Measurements from ENCODE around the gene PIM2.
A peak's percentile ranks its signal among the peaks of the same experiment; 100 is the strongest.
"Not testable (repeated sequence)": the region's sequence is repeated elsewhere in the genome, so short reads cannot be mapped to it uniquely, and the experiment has no call there.

Gene PIM2

DNA sequence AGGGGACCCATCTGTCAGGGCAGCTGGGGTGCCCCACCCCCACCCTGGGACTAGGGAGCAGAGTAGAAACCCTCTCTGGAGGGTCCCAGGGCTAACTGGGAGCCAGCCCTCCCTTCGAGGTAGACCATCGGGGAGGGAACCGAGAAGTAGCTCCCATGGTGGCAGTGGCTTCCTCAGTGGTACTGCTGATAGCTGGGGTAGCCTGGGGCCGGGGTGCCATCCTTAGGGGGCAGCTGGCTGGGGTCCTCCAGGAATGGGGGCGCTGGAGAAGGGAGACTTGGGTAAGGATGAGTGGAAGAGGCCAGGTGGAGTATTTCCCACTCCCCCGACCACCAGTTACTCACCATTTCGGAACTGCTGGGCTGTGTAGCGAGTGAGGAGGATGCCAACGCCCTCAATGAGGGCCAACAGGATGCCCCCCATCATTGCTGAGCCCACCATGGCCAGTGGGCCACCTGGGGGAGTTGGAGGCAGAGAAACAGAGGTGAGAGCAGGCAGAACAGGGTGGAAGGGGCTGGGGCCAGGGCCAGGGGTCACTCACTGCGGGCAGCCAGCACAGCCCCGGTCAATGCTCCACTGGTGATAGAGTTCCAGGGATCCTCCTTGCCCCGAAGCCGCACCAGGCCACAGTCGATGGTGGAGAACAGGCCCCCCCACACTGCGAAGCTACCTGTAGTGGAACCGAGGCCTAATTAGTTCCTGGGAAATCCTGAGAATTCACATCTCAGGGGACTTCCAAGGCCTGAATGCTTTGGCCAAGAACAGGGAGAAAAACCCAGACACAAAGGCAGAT lies 25.1 kb downstream of the PIM2 start:
- Histone ChIP-seq H3K4me3 (ENCODE audit: low read depth, low read length) (no peak overlapping the region), H3K27ac (ENCODE audit: low read depth, low read length) (no peak overlapping the region), H3K27me3 (ENCODE audit: insufficient read depth, low read length) (no peaks in the 10 kb centered on the region), H2AFZ (ENCODE audit: low read length, unreplicated experiment) (no peak overlapping the region), H3K79me2 (ENCODE audit: control insufficient read depth, insufficient read depth, low read length, unreplicated experiment) (peaks cover 17% of the 10 kb centered on the region), H3K4me1 (ENCODE audit: control insufficient read depth, insufficient read depth, low read length, unreplicated experiment) (peaks cover 6% of the 10 kb centered on the region), H3K36me3 (ENCODE audit: insufficient read depth, low read length) (no peaks in the 10 kb centered on the region)

DNA sequence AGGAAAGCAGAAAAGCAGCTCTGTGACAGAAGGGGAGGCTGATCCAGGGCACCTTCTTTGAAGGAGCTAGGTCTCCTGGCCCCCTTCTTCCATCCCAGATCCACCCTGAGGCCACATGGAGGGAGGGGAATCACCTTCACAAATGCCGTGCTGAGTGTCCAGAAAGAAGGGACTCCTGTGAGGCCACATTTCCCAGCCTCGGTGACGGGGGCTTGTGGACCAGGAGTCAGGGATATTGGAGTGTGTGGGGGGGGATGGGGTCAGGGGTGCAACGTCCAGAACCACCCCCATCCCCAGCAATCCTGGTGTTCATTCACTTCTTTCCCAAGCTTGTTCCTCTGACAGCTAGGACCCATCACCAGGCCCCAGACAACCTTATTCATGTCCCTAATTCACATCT lies 25.9 kb downstream of the PIM2 start:
- Histone ChIP-seq H2AFZ (ENCODE audit: low read length, unreplicated experiment) (no peak overlapping the region), H3K79me2 (ENCODE audit: control insufficient read depth, insufficient read depth, low read length, unreplicated experiment) (peaks cover 17% of the 10 kb centered on the region), H3K4me1 (ENCODE audit: control insufficient read depth, insufficient read depth, low read length, unreplicated experiment) (peaks cover 6% of the 10 kb centered on the region), H3K36me3 (ENCODE audit: insufficient read depth, low read length) (no peaks in the 10 kb centered on the region), H3K27me3 (ENCODE audit: insufficient read depth, low read length) (no peaks in the 10 kb centered on the region), H3K27ac (ENCODE audit: low read depth, low read length) (no peak overlapping the region), H3K4me3 (ENCODE audit: low read depth, low read length) (no peak overlapping the region)

DNA sequence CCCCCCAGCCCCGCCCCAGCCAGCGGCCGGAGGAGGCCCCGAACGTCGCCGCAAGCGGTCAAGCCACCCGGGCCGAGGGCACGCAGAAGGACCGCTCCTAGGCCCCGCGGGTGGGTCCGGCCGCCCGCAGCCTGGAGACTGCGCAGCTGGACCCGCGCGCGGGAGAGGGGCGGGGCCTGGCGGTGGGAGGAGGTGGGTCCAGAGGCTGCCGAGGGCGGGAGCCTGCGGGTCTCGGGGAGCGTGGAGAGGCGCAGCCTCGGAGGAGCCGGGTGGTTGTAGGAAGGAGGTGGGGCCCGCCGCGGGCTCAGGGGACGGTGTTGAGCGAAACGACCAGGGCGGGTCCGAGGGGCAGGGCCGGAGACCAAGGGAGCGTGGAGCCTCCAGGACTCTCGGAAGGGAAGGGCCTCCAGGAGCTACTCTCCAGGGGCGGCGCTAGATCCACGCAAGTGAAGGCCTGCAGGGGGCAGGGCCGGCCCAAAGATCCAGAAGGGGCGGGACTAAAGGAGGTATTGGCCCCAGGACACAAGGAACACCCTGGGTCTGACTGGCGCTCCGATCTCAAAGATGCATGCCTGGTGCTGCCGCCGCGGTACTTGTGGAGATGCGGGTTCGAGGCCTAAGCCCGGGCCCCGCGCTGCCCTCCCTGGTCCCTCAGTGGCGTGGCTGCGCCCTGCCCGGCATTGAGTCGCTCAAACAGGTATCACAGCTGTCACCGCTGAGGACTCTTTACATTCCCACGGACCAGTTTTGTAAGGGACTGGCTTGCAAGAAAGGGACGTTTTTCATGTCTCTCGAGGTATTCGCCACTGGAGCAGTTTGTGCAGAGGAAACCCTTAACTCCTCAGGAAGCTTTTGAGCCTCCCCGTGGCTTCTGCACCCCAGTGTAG lies 27.2 kb downstream of the PIM2 start:
- peaks cover 5% of the 10 kb centered on the region for H3K4me1 ChIP-seq (ENCODE audit: control insufficient read depth, insufficient read depth, low read length, unreplicated experiment)
- peaks cover 13% of the 10 kb centered on the region for H3K79me2 ChIP-seq (ENCODE audit: control insufficient read depth, insufficient read depth, low read length, unreplicated experiment)
- H3K27ac ChIP-seq (ENCODE audit: low read depth, low read length): no peak overlapping the region
- peak overlapping the region; percentile 84 for H3K4me3 ChIP-seq (ENCODE audit: low read depth, low read length)
- peak overlapping the region; percentile 25 for H2AFZ ChIP-seq (ENCODE audit: low read length, unreplicated experiment)
- no peaks in the 10 kb centered on the region for H3K27me3 ChIP-seq (ENCODE audit: insufficient read depth, low read length)
- H3K36me3 ChIP-seq (ENCODE audit: insufficient read depth, low read length): no peaks in the 10 kb centered on the region

DNA sequence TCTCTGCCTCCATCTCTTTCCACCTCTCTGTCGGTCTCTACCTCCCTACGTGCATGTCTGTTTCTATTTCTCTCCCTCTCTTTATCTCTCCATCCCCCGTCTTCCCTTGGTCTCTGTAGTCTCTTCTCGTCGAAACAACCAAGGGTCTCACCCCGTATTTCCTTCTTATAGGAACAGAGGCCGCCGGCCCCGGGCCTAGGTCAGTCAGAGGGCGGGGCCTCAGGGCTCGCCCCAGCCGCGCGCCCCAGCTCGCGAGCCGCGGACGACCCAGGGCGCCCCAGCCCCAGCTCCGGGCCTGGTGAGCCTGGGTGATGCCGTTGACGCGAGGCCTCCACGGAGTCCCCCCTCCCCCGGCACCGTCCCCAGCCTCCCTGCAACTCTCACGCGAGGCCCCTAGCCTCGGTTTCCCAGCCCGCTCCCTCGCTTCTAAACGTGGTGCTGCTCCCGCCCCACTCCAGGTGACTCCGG lies 27.9 kb downstream of the PIM2 start:
- H3K79me2 ChIP-seq (ENCODE audit: control insufficient read depth, insufficient read depth, low read length, unreplicated experiment): peaks cover 8% of the 10 kb centered on the region
- H3K4me1 ChIP-seq (ENCODE audit: control insufficient read depth, insufficient read depth, low read length, unreplicated experiment): peaks cover 3% of the 10 kb centered on the region
- peak overlapping the region; percentile 6 for H2AFZ ChIP-seq (ENCODE audit: low read length, unreplicated experiment)
- H3K27ac ChIP-seq (ENCODE audit: low read depth, low read length): no peak overlapping the region
- H3K36me3 ChIP-seq (ENCODE audit: insufficient read depth, low read length): no peaks in the 10 kb centered on the region
- no peaks in the 10 kb centered on the region for H3K27me3 ChIP-seq (ENCODE audit: insufficient read depth, low read length)
- peak overlapping the region; percentile 84 for H3K4me3 ChIP-seq (ENCODE audit: low read depth, low read length)

DNA sequence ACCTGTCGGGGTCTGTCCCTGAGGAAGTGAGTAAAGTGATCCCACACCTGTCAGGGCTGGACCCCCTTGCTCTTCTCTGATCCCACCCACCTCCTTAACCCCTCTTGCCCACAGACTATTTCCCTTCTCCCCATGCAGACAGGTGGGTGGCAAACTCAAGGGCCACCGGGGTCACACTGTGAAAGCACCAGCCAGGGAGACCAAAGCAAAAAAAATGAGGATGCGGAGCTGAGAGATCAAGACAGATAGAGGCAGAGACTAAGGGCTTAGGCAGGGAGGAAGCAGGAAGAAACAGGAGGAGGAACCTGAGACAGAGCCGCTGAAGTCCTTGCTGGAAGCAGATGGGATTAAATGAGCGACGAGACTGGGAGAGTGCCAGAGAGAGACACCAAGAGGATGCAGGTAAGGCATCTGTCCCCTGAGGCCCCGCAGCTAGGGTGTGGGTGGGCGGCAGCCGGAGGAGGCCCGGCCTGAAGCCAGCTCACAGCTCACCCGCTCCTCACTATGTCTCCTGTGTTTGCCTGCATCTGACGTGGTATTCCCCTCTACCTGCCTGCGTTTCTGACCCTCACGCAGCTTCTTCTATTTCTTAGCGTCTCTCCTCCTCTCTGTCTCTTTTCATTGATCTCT lies 28.4 kb downstream of the PIM2 start:
- peaks cover 3% of the 10 kb centered on the region for H3K4me1 ChIP-seq (ENCODE audit: control insufficient read depth, insufficient read depth, low read length, unreplicated experiment)
- H3K27me3 ChIP-seq (ENCODE audit: insufficient read depth, low read length): no peaks in the 10 kb centered on the region
- no peaks in the 10 kb centered on the region for H3K36me3 ChIP-seq (ENCODE audit: insufficient read depth, low read length)
- peak overlapping the region; percentile 84 for H3K4me3 ChIP-seq (ENCODE audit: low read depth, low read length)
- no peak overlapping the region for H3K27ac ChIP-seq (ENCODE audit: low read depth, low read length)
- peaks cover 4% of the 10 kb centered on the region for H3K79me2 ChIP-seq (ENCODE audit: control insufficient read depth, insufficient read depth, low read length, unreplicated experiment)
- H2AFZ ChIP-seq (ENCODE audit: low read length, unreplicated experiment): peak overlapping the region; percentile 6

DNA sequence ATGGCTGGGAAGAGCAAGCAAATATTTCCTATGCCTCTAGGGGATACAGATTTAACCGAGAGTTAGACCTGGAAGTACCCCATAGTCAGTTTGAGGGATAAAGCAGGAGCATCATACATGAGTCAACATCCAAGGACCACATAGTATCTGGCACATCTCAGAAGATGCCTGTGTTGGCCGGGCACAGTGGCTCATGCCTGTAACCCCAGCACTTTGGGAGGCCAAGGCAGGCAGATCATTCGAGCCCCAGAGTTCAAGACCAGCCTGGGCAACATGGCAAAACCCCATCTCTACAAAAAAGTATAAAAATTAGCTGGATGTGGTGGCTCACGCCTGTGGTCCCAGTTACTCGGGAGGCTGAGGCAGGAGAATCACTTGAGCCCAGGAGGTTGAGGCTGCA lies 32.2 kb downstream of the PIM2 start:
- not testable (repeated sequence) for H3K4me1 ChIP-seq (ENCODE audit: control insufficient read depth, insufficient read depth, low read length, unreplicated experiment); H3K27ac ChIP-seq (ENCODE audit: low read depth, low read length); H3K4me3 ChIP-seq (ENCODE audit: low read depth, low read length); H2AFZ ChIP-seq (ENCODE audit: low read length, unreplicated experiment); H3K79me2 ChIP-seq (ENCODE audit: control insufficient read depth, insufficient read depth, low read length, unreplicated experiment); H3K27me3 ChIP-seq (ENCODE audit: insufficient read depth, low read length); H3K36me3 ChIP-seq (ENCODE audit: insufficient read depth, low read length)

DNA sequence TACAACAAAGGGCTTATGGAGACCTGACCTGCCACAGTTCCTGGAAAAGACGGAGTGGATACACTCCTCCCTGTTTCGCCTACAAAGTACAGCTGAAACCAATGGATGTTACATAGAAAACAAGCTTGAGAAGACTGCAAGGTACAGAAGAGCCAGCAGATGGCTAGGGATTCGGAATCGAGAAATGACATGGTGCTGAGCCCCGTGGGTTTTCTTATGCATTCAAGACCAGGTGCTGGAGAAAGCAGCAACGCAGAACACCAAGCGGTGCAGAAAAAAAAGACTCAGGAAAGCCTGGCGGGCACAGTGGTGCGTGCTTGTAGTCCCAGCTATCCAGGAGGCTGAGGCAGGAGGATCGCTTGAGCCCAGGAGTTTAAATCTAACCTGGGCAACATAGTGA lies 35.1 kb downstream of the PIM2 start:
- no peaks in the 10 kb centered on the region for H3K79me2 ChIP-seq (ENCODE audit: control insufficient read depth, insufficient read depth, low read length, unreplicated experiment)
- H3K4me3 ChIP-seq (ENCODE audit: low read depth, low read length): no peak overlapping the region
- no peak overlapping the region for H3K27ac ChIP-seq (ENCODE audit: low read depth, low read length)
- no peak overlapping the region for H2AFZ ChIP-seq (ENCODE audit: low read length, unreplicated experiment)
- H3K27me3 ChIP-seq (ENCODE audit: insufficient read depth, low read length): no peaks in the 10 kb centered on the region
- no peaks in the 10 kb centered on the region for H3K36me3 ChIP-seq (ENCODE audit: insufficient read depth, low read length)
- H3K4me1 ChIP-seq (ENCODE audit: control insufficient read depth, insufficient read depth, low read length, unreplicated experiment): no peaks in the 10 kb centered on the region

DNA sequence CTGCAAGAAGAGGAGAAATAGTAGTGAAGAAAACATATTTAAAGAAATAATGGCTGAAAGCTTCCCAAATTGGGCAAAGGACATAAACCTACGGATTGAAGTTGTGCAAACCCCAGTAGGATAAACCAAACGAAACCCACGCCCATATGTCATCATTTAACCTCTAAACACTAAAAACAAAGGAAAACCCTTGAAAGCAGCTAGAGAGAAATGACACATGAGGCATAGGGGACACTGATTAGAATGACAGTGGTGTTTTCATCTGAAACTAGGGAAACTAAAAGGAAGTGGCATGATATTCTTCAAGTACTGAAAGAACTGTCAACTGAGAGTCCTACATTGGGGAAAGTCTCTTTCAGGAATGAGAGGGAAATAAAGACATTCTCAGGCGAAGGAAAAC lies 41.9 kb downstream of the PIM2 start:
- H3K4me3 ChIP-seq (ENCODE audit: low read depth, low read length); H3K27ac ChIP-seq (ENCODE audit: low read depth, low read length); H3K4me1 ChIP-seq (ENCODE audit: control insufficient read depth, insufficient read depth, low read length, unreplicated experiment); H3K27me3 ChIP-seq (ENCODE audit: insufficient read depth, low read length); H3K36me3 ChIP-seq (ENCODE audit: insufficient read depth, low read length); H2AFZ ChIP-seq (ENCODE audit: low read length, unreplicated experiment); H3K79me2 ChIP-seq (ENCODE audit: control insufficient read depth, insufficient read depth, low read length, unreplicated experiment): not testable (repeated sequence)

DNA sequence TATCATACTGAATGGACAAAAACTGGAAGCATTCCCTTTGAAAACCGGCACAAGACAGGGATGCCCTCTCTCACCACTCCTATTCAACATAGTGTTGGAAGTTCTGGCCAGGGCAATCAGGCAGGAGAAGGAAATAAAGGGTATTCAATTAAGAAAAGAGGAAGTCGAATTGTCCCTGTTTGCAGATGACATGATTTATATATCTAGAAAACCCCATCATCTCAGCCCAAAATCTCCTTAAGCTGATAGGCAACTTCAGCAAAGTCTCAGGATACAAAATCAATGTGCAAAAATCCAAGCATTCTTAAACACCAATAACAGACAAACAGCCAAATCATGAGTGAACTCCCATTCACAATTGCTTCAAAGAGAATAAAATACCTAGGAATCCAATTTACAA lies 46.8 kb downstream of the PIM2 start:
- H3K36me3 ChIP-seq (ENCODE audit: insufficient read depth, low read length); H3K27me3 ChIP-seq (ENCODE audit: insufficient read depth, low read length): not testable (repeated sequence)

DNA sequence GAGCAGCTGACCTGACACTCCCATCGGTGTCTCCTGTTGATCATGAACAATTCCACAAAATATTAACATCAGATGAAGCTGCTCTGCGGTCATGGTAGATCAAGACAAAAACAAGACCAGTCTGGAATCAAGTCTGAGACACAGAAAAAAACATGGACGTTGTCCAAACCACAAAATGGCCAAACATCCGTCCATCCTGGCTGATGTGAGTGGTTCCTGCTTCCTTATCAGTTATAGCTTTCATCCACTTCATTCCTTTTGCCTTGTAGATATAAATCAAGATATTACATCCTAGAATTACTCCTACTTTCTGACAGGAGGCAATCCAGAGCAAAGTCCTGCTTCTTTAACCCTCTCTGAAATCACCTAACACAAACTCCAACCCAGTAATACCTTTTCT lies 54.6 kb downstream of the PIM2 start:
- no peaks in the 10 kb centered on the region for H3K27me3 ChIP-seq (ENCODE audit: insufficient read depth, low read length)
- H3K4me3 ChIP-seq (ENCODE audit: low read depth, low read length): no peak overlapping the region
- no peaks in the 10 kb centered on the region for H3K36me3 ChIP-seq (ENCODE audit: insufficient read depth, low read length)
- no peak overlapping the region for H2AFZ ChIP-seq (ENCODE audit: low read length, unreplicated experiment)
- H3K4me1 ChIP-seq (ENCODE audit: control insufficient read depth, insufficient read depth, low read length, unreplicated experiment): peaks cover 16% of the 10 kb centered on the region
- no peak overlapping the region for H3K27ac ChIP-seq (ENCODE audit: low read depth, low read length)
- H3K79me2 ChIP-seq (ENCODE audit: control insufficient read depth, insufficient read depth, low read length, unreplicated experiment): no peaks in the 10 kb centered on the region

More for the DNA sequence above, 46.8 kb downstream of the PIM2 start:
- not testable (repeated sequence) for H2AFZ ChIP-seq (ENCODE audit: low read length, unreplicated experiment); H3K4me1 ChIP-seq (ENCODE audit: control insufficient read depth, insufficient read depth, low read length, unreplicated experiment); H3K79me2 ChIP-seq (ENCODE audit: control insufficient read depth, insufficient read depth, low read length, unreplicated experiment); H3K27ac ChIP-seq (ENCODE audit: low read depth, low read length); H3K4me3 ChIP-seq (ENCODE audit: low read depth, low read length)
